IPS-18c (cell line): ENCODE results near the gene WFIKKN2.

ENCODE experiments used
- H3K4me3 ChIP-seq: 2 replicates; pipeline ENCODE4 v1.7.0; 2013; ENCODE audit warnings: low read depth, mild to moderate bottlenecking, low read length, moderate library complexity; ENCODE audit not compliant: insufficient read depth
- H3K9me3 ChIP-seq: one replicate; pipeline ENCODE4 v1.6.1; 2013; ENCODE audit warnings: mild to moderate bottlenecking, low read length, moderate library complexity; ENCODE audit not compliant: control insufficient read depth, insufficient read depth

WFIKKN2 gene

GRCh38 chr17:50881182-50881581 lies 45.8 kb downstream of the WFIKKN2 start:
- Histone ChIP-seq H3K4me3 (no peak overlapping the region), H3K9me3 (no peaks in the 10 kb centered on the region)

GRCh38 chr17:50882851-50883250 lies 47.5 kb downstream of the WFIKKN2 start:
- no peaks in the 10 kb centered on the region for H3K9me3 ChIP-seq

GRCh38 chr17:50883850-50884438 lies 48.6 kb downstream of the WFIKKN2 start:
- no peaks in the 10 kb centered on the region for H3K9me3 ChIP-seq
- H3K4me3 ChIP-seq: no peak overlapping the region

More at GRCh38 chr17:50882851-50883250, 47.5 kb downstream of the WFIKKN2 start:
- H3K4me3 ChIP-seq: no peak overlapping the region

GRCh38 chr17:50884439-50885311 lies 49.3 kb downstream of the WFIKKN2 start:
- Histone ChIP-seq H3K9me3 (no peaks in the 10 kb centered on the region), H3K4me3 (no peak overlapping the region)

- no peaks in the 10 kb centered on the region for H3K9me3 ChIP-seq
Observed at GRCh38 chr17:50887705-50888245, 52.4 kb downstream of the WFIKKN2 start.

GRCh38 chr17:50889528-50890118 lies 54.2 kb downstream of the WFIKKN2 start:
- H3K4me3 ChIP-seq: no peak overlapping the region
- no peaks in the 10 kb centered on the region for H3K9me3 ChIP-seq

More at GRCh38 chr17:50887705-50888245, 52.4 kb downstream of the WFIKKN2 start:
- H3K4me3 ChIP-seq: no peak overlapping the region

- H3K4me3 ChIP-seq: no peak overlapping the region
Observed at GRCh38 chr17:50890675-50891516, 55.5 kb downstream of the WFIKKN2 start.

GRCh38 chr17:50891577-50891989 lies 56.2 kb downstream of the WFIKKN2 start:
- Histone ChIP-seq H3K4me3 (no peak overlapping the region), H3K9me3 (no peaks in the 10 kb centered on the region)

More at GRCh38 chr17:50890675-50891516, 55.5 kb downstream of the WFIKKN2 start:
- no peaks in the 10 kb centered on the region for H3K9me3 ChIP-seq
